Karpas-422 (cell line): ENCODE measurements around the gene AZGP1. TPM values are rescaled to one million over a fixed set of nuclear protein-coding genes. Genes with fewer than 3 reads are reported as not detected.
"Not testable (repeated sequence)": the region's sequence is repeated elsewhere in the genome, so short reads cannot be mapped to it uniquely, and the experiment has no call there.

Experiments
- DNase-seq: peaks from one replicate; pipeline ENCODE4 v3.0.0-alpha.2; 2015
- H2AFZ ChIP-seq: fragments of 200-600 bp; sonication (generic); 2 replicates; pipeline ENCODE4 v1.6.1; 2014; ENCODE audit warnings: antibody characterized with exemption, low read length, mixed read lengths
- H3K27ac ChIP-seq: fragments of 200-600 bp; sonication (generic); 2 replicates; pipeline ENCODE4 v1.5.1; 2014; ENCODE audit warnings: mild to moderate bottlenecking, low read length, moderate library complexity
- H3K27me3 ChIP-seq: fragments of 200-600 bp; sonication (generic); 2 replicates; pipeline ENCODE4 v1.6.1; 2014; ENCODE audit warnings: low read length, mixed read lengths
- H3K36me3 ChIP-seq: fragments of 200-600 bp; sonication (generic); 2 replicates; pipeline ENCODE4 v1.6.1; 2014; ENCODE audit warnings: low read length, mixed read lengths; ENCODE audit not compliant: insufficient read depth
- H3K4me1 ChIP-seq: fragments of 200-600 bp; sonication (generic); 2 replicates; pipeline ENCODE4 v1.6.1; 2014; ENCODE audit warnings: mild to moderate bottlenecking, low read length, mixed read lengths
- H3K4me2 ChIP-seq: fragments of 200-600 bp; sonication (generic); 2 replicates; pipeline ENCODE4 v1.6.1; 2014; ENCODE audit warnings: low read length, low read depth, mild to moderate bottlenecking; ENCODE audit not compliant: poor library complexity, severe bottlenecking
- H3K4me3 ChIP-seq: fragments of 200-600 bp; sonication (generic); 2 replicates; pipeline ENCODE4 v1.5.1; 2014; ENCODE audit warnings: mild to moderate bottlenecking, antibody characterized with exemption, low read length, mixed read lengths
- H3K79me2 ChIP-seq: fragments of 200-600 bp; sonication (generic); 2 replicates; pipeline ENCODE4 v1.6.1; 2014; ENCODE audit warnings: mild to moderate bottlenecking, low read length, mixed read lengths
- H3K9ac ChIP-seq: fragments of 200-600 bp; sonication (generic); 2 replicates; pipeline ENCODE4 v1.6.0; 2014; ENCODE audit warnings: low read length
- H3K9me2 ChIP-seq: fragments of 200-600 bp; sonication (generic), shearing (Covaris generic); replicated peaks from 2 replicates; pipeline ENCODE4 v1.6.0; 2014; ENCODE audit warnings: mild to moderate bottlenecking, low read length, moderate library complexity; ENCODE audit not compliant: insufficient read depth
- H3K9me3 ChIP-seq: fragments of 300-700, 200-600 bp; sonication (generic); 2 replicates; pipeline ENCODE4 v1.6.1; 2014; ENCODE audit warnings: low read length, mixed read lengths
- H4K20me1 ChIP-seq: fragments of 200-600 bp; sonication (generic); 2 replicates; pipeline ENCODE4 v1.6.1; 2014; ENCODE audit warnings: mild to moderate bottlenecking, antibody characterized with exemption, low read length, low read depth; ENCODE audit not compliant: insufficient read depth
- total RNA-seq: library from RNA; depleted of rRNA; stranded (reverse); fragments of >200 nt; shearing (Covaris generic); gene quantifications from 2 replicates; pipeline ENCODE4 v1.2.3, GENCODE V29; 2014; ENCODE audit warnings: low replicate concordance

AZGP1 gene
- total RNA-seq, 1 experiment from 2014 or later: 2.0 TPM

GRCh38 chr7:100016215-100016901 lies 40.5 kb upstream of the AZGP1 start:
- Histone ChIP-seq H3K9ac (peak overlapping the region; percentile 94), H2AFZ (no peak overlapping the region), H3K4me3 (peak overlapping the region; percentile 80), H3K9me2 (no peaks in the 10 kb centered on the region), H3K79me2 (peaks cover 53% of the 10 kb centered on the region), H3K36me3 (peaks cover 10% of the 10 kb centered on the region; the same call in 1 of the 2 replicates), H3K27ac (no peak overlapping the region; the same call in 1 of the 2 replicates), H4K20me1 (peaks cover 8% of the 10 kb centered on the region; the same call in 1 of the 2 replicates), H3K4me2 (peak overlapping the region; percentile 81), H3K9me3 (no peaks in the 10 kb centered on the region), H3K4me1 (peaks cover 14% of the 10 kb centered on the region), H3K27me3 (no peaks in the 10 kb centered on the region)
- DNase-seq: no peak

- Histone ChIP-seq H4K20me1 (peaks cover 7% of the 10 kb centered on the region; the same call in 1 of the 2 replicates), H3K4me1 (peaks cover 14% of the 10 kb centered on the region), H3K27ac (peak within 1 kb of the TSS; percentile 32; the same call in 1 of the 2 replicates), H3K9me2 (no peaks in the 10 kb centered on the region), H3K27me3 (no peaks in the 10 kb centered on the region), H3K79me2 (peaks cover 48% of the 10 kb centered on the region), H3K4me3 (peak within 1 kb of the TSS; percentile 80), H3K36me3 (peaks cover 10% of the 10 kb centered on the region; the same call in 1 of the 2 replicates), H3K9me3 (no peaks in the 10 kb centered on the region), H3K4me2 (peak within 1 kb of the TSS; percentile 81), H2AFZ (peak within 1 kb of the TSS; percentile 95), H3K9ac (peak within 1 kb of the TSS; percentile 94)
- DNase-seq: peak; percentile 96
Observed at GRCh38 chr7:100015232-100016214, 39.7 kb upstream of the AZGP1 start, which contains the start of gene ZKSCAN1. ZKSCAN1 (plus strand) TSS chr7:100015596; CDS start chr7:100023507, 7,911 bp downstream.

- no peak overlapping the region for H3K27ac ChIP-seq
- no peak for DNase-seq
- no peak overlapping the region for H3K9ac ChIP-seq
- no peak overlapping the region for H3K4me3 ChIP-seq
- no peak overlapping the region for H3K4me2 ChIP-seq
- peaks cover 10% of the 10 kb centered on the region; the same call in 1 of the 2 replicates for H3K36me3 ChIP-seq
- H4K20me1 ChIP-seq: peaks cover 7% of the 10 kb centered on the region; the same call in 1 of the 2 replicates
- no peaks in the 10 kb centered on the region for H3K9me2 ChIP-seq
- no peak overlapping the region for H2AFZ ChIP-seq
- peaks cover 27% of the 10 kb centered on the region for H3K79me2 ChIP-seq
- no peaks in the 10 kb centered on the region for H3K9me3 ChIP-seq
- no peaks in the 10 kb centered on the region for H3K27me3 ChIP-seq
- peaks cover 14% of the 10 kb centered on the region for H3K4me1 ChIP-seq
Observed at GRCh38 chr7:100013328-100013676, 37.5 kb upstream of the AZGP1 start.

- not testable (repeated sequence) for H3K4me2 ChIP-seq, H4K20me1 ChIP-seq, H3K27ac ChIP-seq, H3K4me3 ChIP-seq, H3K27me3 ChIP-seq, H2AFZ ChIP-seq, H3K9me3 ChIP-seq, H3K9me2 ChIP-seq, H3K9ac ChIP-seq, H3K36me3 ChIP-seq, DNase-seq
- H3K4me1 ChIP-seq: peaks cover 14% of the 10 kb centered on the region
- H3K79me2 ChIP-seq: peaks cover 21% of the 10 kb centered on the region
Observed at GRCh38 chr7:100012385-100013327, 36.8 kb upstream of the AZGP1 start.

GRCh38 chr7:100011516-100011915 lies 35.7 kb upstream of the AZGP1 start:
- no peak for DNase-seq
- Histone ChIP-seq H3K36me3 (no peaks in the 10 kb centered on the region), H3K4me2 (no peak overlapping the region), H3K9ac (no peak overlapping the region), H3K4me1 (peaks cover 9% of the 10 kb centered on the region), H3K79me2 (peaks cover 9% of the 10 kb centered on the region), H3K27me3 (no peaks in the 10 kb centered on the region), H3K27ac (no peak overlapping the region), H3K4me3 (no peak overlapping the region), H3K9me3 (no peaks in the 10 kb centered on the region), H4K20me1 (peaks cover 6% of the 10 kb centered on the region; the same call in 1 of the 2 replicates), H3K9me2 (no peaks in the 10 kb centered on the region), H2AFZ (no peak overlapping the region)

- no peaks in the 10 kb centered on the region for H3K27me3 ChIP-seq
- peaks cover 3% of the 10 kb centered on the region for H3K79me2 ChIP-seq
- H3K4me1 ChIP-seq: peaks cover 7% of the 10 kb centered on the region
- no peak overlapping the region for H3K4me2 ChIP-seq
- H3K9ac ChIP-seq: no peak overlapping the region
- no peaks in the 10 kb centered on the region for H3K9me3 ChIP-seq
- H3K36me3 ChIP-seq: no peaks in the 10 kb centered on the region
- DNase-seq: no peak
- no peak overlapping the region for H3K4me3 ChIP-seq
- no peaks in the 10 kb centered on the region for H4K20me1 ChIP-seq
- no peak overlapping the region for H3K27ac ChIP-seq
- H2AFZ ChIP-seq: no peak overlapping the region
- H3K9me2 ChIP-seq: no peaks in the 10 kb centered on the region
Observed at GRCh38 chr7:100010901-100011300, 35.1 kb upstream of the AZGP1 start.

GRCh38 chr7:100009952-100010351 lies 34.1 kb upstream of the AZGP1 start:
- H2AFZ ChIP-seq, H4K20me1 ChIP-seq, H3K79me2 ChIP-seq, H3K27ac ChIP-seq, H3K4me1 ChIP-seq, H3K9me2 ChIP-seq, DNase-seq, H3K4me3 ChIP-seq, H3K27me3 ChIP-seq, H3K9me3 ChIP-seq, H3K36me3 ChIP-seq, H3K9ac ChIP-seq, H3K4me2 ChIP-seq: not testable (repeated sequence)
